ENCODE measurements around the gene CLK4. TPM values are rescaled to one million over a fixed set of nuclear protein-coding genes. Genes with fewer than 3 reads are reported as not detected.
"Not testable (repeated sequence)": the region's sequence is repeated elsewhere in the genome, so short reads cannot be mapped to it uniquely, and the experiment has no call there.

CLK4 gene
- total RNA-seq, 1 experiment from 2014 or later, result 10.0 TPM

DNA sequence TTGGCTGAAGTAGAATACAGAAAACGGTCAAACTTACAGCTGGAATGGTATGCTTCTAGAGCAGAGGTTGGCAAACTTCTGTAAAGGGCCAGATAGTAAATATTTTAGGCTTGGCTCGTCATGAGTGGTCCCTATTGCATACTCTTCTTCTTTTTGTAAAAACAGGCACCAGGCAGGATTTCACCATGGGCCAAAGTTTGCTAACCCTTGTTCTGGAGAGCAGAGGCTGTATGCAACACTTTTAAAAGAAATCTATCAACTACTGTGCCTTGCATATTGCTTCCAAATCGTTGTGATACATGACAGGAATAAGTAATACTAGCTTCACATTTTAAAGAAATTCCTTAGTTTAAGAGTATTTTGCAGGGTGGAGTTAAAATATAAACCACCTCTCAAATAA, 21.1 kb downstream of the CLK4 start:
- H3K9me3 ChIP-seq, result no peaks in the 10 kb centered on the region
- no peak for DNase-seq
- no peaks in the 10 kb centered on the region for H3K27me3 ChIP-seq
- H3K36me3 ChIP-seq, result peaks cover 94% of the 10 kb centered on the region
- no peak overlapping the region for H3K4me3 ChIP-seq

DNA sequence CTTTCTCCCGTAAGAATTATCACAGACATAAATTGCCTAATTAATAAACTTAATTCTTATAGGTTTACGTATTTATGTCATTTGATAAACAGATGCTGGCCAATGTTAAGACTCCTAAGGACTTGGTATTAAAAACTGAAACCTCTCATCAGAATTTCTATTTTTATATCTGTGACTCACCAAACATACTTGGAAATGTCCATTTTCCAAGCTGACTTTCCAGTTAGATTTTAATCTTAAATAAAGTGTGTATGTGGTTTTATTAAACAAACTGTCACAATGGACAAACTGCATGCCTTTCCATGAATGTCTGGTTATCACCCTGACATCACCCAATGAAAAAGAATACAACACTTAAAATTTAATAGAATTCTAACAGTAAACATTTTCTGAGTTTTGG, 24.1 kb downstream of the CLK4 start:
- Histone ChIP-seq H3K27me3 (no peaks in the 10 kb centered on the region), H3K4me3 (no peak overlapping the region), H3K9me3 (peaks cover 5% of the 10 kb centered on the region), H3K36me3 (peaks cover 93% of the 10 kb centered on the region)
- DNase-seq, result no peak

DNA sequence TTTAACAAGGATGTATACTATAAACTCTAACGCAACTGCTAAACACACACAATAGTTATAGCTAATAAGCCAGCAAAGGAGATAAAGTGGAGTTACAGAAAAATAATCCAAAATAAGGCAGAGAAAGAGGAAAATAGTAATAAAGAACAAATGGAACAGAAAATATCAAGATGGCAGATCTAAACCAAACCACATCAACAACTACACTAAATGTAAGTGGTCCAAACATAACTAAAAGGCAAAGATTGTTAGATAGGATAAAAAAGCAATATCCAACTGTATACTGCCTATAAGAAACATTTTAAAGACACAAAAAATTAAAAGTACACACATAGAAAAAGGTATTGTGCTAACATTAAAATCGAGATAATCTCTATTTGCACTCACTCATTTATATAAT, 31.1 kb downstream of the CLK4 start:
- Histone ChIP-seq H3K27me3 (no peaks in the 10 kb centered on the region), H3K36me3 (peaks cover 60% of the 10 kb centered on the region), H3K4me3 (no peak overlapping the region), H3K9me3 (peaks cover 30% of the 10 kb centered on the region)
- no peak for DNase-seq

DNA sequence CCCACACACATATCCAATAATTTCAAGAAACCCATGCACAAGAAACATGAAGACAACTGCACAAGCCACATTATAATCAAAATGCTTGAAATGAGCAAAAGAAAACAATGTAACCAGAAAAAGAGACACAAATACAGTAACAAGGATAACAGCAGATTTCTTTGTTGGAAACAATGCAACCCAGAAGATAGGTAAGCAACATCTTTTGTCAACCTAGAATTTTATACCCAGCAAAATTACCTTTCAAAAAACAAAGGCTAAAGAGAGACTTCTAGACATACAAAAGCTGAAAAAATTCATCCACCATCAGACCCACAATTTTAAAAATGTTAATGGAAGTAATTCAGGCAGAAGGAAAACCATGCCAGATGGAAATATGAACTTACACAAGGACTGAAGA, 31.7 kb downstream of the CLK4 start:
- H3K36me3 ChIP-seq, result peaks cover 54% of the 10 kb centered on the region
- no peak overlapping the region for H3K4me3 ChIP-seq
- peaks cover 30% of the 10 kb centered on the region for H3K9me3 ChIP-seq
- DNase-seq, result no peak
- no peaks in the 10 kb centered on the region for H3K27me3 ChIP-seq

DNA sequence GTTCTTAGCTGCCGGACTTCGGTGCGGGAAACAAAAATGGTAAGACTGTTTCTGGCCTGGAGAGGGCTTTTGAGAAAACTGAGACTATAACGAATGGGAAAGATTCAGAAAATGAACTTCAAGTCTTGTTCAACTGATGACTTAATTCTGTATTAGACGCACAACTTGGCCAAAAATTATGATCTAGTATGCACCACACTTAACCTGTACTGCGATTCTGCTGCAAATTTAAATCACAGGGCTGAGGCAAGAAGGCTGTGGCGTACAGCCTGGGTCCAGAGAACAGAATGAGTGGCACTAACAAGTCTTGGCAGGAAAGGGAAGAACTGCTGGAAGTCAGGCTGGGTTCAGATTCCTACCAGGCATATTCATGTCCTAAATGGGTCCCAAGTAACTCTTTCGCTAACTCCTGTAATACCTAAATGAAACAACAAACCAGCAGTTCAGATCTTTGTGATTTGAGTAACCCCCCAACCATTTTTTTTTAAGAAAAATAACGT, 35.9 kb downstream of the CLK4 start:
- peak overlapping the region; percentile 76 for H3K4me3 ChIP-seq
- peaks cover 18% of the 10 kb centered on the region for H3K9me3 ChIP-seq
- no peaks in the 10 kb centered on the region for H3K27me3 ChIP-seq
- peak; percentile 75 for DNase-seq
- peaks cover 46% of the 10 kb centered on the region for H3K36me3 ChIP-seq

DNA sequence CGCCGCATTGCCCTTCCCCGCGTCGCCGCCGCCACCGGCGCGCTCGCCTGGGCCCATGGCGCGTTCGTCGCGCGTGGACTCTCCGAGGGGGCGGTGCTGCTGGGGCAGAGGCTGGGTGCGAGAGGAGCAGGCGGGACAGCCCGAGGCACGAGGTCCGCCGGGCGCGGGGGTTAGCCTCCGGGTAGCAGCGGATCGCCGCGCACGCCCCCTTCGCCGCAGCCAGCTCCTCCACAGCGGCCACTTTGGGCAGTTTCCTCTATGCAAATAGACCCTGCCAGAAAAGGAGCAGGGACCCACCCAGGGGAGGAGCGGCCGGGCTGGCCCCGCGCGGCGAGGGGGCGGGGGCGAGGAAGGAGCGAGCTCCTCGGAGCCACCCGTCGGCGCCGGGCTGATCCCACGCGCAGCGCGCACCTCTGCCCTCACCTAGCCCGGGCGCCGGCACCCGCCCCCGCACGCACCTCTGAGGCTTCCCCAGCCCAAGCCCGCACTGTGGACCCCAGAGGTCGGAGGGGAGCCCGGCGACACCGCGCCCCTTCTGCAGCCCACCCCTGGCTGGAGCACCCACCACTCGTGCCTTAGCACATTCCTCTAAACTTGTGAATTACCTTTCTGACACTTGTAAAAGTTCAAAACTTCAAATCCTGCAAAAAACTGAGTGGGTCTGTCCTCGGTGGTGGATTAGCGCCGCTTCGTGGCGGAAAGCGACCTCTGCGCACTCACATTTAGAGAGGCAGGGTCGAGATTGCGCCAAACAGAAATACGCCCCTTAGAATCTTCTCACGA, 36.5 kb downstream of the CLK4 start, which contains the start of gene COL23A1:
COL23A1 (minus strand) TSS at position 253 of the 783 bp plus-strand sequence.
- H3K36me3 ChIP-seq, result peaks cover 43% of the 10 kb centered on the region
- peak within 1 kb of the TSS; percentile 76 for H3K4me3 ChIP-seq
- peak; percentile 94 for DNase-seq
- no peaks in the 10 kb centered on the region for H3K27me3 ChIP-seq
- H3K9me3 ChIP-seq, result peaks cover 12% of the 10 kb centered on the region

DNA sequence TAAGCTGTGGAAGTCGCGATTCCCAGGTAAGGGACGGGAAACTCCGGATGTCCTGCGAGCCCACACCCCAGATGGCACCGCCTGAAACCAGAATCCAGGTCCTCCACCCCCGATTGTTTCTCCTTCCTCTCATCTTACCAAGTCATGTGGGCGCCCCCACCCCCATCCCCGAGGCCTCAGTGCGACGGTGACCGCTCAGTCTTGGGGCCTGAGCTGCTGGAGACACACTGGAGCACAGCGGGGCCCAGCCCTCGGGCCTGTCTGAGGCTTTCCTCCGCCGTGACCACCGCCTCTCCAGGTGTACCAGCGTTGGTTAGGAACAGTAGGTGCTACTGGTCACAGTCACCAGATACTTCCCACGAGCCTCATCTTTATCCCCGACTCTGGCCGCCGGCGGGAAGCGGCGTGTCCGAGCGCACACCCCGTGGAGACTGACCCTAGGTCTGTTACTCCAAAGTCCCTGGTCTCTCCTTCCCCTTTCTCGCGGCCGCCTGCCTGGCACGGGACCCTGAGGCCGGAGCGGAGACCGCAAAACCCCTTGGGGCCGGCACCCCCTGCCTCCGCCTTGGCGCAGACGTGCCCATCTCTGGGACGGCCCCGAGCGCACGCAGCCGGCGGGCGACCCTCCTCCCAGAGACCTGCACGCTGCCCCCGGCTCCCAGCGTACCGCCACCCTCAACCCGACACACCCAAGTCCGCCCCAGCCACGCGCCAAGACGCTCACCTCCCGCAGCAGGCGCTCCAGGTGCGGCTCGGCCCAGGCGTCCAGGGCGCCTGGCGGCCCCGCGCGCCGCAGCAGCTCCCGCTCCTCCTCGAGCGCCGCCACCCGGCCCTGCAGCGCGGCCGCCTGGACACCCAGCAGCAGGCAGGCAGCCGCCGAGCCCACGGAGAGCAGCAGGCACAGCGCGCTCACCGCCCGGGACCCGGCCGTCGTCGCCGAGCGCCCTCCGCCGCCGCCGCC, 37.4 kb downstream of the CLK4 start:
- DNase-seq, result peak; percentile 68
- H3K4me3 ChIP-seq, result peak overlapping the region; percentile 76
- peaks cover 4% of the 10 kb centered on the region for H3K9me3 ChIP-seq
- H3K36me3 ChIP-seq, result peaks cover 42% of the 10 kb centered on the region
- H3K27me3 ChIP-seq, result no peaks in the 10 kb centered on the region

DNA sequence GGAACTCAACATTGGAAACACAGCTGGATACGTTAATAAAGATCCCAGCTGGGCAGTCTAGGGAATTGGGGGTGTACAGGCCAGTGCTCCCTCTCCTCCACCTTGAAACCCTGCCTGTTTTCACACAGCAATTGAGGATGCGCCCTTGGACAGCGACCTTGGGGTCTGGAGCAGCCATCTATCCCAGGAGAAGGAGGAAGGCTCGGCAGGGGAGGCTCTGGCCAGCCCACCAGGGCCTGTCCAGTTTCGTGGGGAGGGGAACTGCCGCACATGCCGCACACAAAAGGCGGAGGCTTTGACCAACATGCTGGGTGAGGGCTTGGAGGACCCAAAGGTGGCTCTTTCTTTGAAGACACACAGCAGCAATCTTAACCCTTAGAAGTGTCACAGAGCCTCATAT, 38.1 kb downstream of the CLK4 start:
- DNase-seq, result peak; percentile 26

DNA sequence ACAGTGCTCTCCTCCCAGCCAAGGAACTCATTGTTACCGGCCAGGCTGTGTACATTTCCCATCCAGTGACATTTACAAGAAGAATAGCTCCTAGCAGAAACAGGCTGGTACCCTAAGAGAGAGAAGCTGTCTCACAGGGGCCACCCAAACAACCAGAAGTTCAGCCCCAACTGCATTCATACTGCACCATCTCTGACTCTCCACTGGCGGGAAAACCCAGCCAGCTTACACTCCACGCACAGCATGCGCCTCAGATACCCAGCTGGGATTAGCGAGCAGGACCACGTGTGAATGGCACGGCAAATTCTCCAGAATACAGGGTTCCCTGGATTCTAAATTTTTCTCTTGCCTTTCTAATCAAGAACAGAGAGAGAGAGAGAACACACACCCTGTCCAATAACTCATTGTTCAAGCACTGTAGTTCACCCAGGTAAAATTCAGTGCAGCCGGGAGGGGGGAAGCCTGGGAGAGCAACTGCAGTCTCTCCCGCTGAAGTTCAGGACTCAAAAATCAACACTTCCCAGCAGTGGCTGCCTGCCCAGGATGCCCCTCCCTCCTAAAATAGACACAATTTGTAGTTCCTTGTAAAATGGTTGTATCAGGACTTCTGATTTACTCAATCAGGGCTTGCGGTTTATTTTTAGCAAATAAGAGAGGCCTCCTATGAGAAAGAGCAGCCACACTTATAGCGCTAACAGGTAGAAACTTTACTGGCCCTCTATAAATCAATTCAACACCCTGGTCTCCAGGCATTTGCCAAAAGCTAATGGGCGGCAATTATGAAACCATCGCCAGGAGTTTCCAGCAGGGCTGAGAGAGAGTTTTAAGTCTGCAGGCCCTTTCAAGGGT, 38.9 kb downstream of the CLK4 start:
- H3K9me3 ChIP-seq, result no peaks in the 10 kb centered on the region
- peaks cover 54% of the 10 kb centered on the region for H3K36me3 ChIP-seq
- H3K27me3 ChIP-seq, result no peaks in the 10 kb centered on the region
- H3K4me3 ChIP-seq, result peak overlapping the region; percentile 76
- peak; percentile 70 for DNase-seq

More for the DNA sequence above, 38.1 kb downstream of the CLK4 start:
- peak overlapping the region; percentile 76 for H3K4me3 ChIP-seq
- H3K27me3 ChIP-seq, result no peaks in the 10 kb centered on the region
- H3K36me3 ChIP-seq, result peaks cover 47% of the 10 kb centered on the region
- no peaks in the 10 kb centered on the region for H3K9me3 ChIP-seq

DNA sequence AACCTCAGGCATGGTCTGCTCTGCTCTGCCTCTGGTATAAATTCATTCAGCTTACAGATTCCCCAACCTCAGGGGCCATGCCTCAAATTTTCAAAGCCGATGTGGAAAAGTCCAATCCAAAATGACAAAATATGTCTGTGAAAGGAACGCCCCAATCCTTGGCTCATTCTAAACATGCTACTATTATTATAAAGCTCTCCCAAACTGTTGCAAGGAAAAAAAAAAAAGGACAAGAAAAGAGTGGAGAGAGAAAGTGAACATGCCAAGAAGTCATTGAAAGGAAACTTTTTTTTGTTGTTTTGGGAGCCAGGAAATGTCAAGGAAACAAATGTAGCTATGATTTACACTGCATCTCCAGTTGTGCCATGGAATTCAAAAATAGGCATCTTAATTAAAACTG, 40.5 kb downstream of the CLK4 start:
- Histone ChIP-seq H3K9me3 (no peaks in the 10 kb centered on the region), H3K4me3 (no peak overlapping the region; the same call in 1 of the 2 replicates), H3K27me3 (no peaks in the 10 kb centered on the region), H3K36me3 (peaks cover 64% of the 10 kb centered on the region)
- DNase-seq, result no peak

DNA sequence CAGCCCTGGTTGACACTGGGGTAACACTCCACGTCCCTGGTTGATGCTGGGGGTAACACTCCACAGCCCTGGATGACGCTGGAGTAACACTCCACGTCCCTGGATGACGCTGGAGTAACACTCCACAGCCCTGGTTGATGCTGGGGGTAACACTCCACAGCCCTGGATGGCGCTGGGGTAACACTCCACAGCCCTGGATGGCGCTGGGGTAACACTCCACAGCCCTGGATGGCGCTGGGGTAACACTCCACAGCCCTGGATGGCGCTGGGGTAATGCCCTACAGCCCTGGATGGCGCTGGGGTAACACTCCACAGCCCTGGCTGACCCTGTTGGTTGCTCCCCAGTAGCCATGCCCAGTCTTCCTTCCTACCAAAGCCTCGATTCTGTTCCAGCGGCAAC, 41.4 kb downstream of the CLK4 start:
- H3K27me3 ChIP-seq, DNase-seq, H3K4me3 ChIP-seq, H3K9me3 ChIP-seq: not testable (repeated sequence)
- H3K36me3 ChIP-seq, result peaks cover 72% of the 10 kb centered on the region

DNA sequence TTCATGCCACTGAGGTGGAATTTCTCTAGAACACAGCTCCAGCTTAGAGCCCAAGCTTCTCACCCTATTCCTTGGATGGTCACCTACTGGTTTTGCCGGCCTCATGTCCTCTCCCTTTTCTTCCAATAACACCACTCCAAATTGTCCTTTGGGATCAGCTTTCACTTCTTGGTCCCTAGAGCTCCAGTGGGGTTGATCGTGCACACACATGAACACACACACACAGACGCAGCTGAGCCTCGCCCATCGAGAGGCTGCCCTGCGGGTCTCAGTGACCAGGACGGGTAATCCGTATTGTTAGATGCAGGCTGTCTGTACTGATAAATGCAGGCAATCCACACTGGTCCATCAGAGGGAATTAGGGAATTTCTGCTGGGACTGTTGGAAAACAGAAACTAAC, 43.6 kb downstream of the CLK4 start:
- no peak overlapping the region for H3K4me3 ChIP-seq
- H3K36me3 ChIP-seq, result peaks cover 77% of the 10 kb centered on the region
- no peaks in the 10 kb centered on the region for H3K9me3 ChIP-seq
- no peak for DNase-seq
- no peaks in the 10 kb centered on the region for H3K27me3 ChIP-seq

DNA sequence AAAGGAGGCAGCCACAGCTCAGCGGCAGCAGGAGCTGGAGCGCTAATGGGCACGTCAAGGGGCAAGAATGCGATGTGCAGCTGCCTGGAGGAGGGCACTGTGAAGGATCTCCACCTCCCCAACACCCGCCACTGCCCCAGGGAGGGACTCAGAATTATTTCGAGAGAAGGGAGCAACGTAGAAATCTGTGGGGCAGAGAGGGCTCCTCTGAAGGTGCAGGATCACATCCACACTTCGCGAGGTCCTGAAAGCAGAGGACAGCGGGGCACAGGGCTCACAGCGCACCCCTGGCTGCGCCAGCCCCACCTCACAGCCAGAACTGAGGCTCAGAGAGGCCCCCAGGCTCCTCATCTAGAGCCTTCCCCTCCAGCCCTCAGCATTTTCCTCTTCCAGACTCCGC, 44.6 kb downstream of the CLK4 start:
- no peaks in the 10 kb centered on the region for H3K9me3 ChIP-seq
- no peak overlapping the region for H3K4me3 ChIP-seq
- no peaks in the 10 kb centered on the region for H3K27me3 ChIP-seq
- no peak for DNase-seq
- peaks cover 84% of the 10 kb centered on the region for H3K36me3 ChIP-seq

DNA sequence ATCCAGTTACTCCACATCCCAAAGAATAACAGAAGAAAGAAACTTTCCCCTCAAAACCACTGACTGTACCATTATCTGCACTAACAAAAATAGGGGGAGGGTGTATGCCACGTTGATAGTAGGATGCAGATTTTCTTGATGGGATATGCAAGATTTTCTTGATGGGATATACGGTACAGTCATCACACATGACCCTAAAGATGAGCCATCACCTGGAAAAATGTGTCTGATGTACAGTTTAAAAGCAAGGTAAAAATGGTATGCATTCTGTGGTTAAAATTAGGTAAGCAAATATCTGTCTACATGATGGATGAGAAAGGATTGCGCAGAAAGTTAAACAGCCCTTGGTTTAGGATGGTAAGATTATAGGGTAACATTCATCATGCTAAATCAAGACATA, 45.2 kb downstream of the CLK4 start:
- peaks cover 79% of the 10 kb centered on the region for H3K36me3 ChIP-seq
- H3K4me3 ChIP-seq, result no peak overlapping the region
- H3K27me3 ChIP-seq, result no peaks in the 10 kb centered on the region
- H3K9me3 ChIP-seq, result no peaks in the 10 kb centered on the region
- DNase-seq, result no peak

DNA sequence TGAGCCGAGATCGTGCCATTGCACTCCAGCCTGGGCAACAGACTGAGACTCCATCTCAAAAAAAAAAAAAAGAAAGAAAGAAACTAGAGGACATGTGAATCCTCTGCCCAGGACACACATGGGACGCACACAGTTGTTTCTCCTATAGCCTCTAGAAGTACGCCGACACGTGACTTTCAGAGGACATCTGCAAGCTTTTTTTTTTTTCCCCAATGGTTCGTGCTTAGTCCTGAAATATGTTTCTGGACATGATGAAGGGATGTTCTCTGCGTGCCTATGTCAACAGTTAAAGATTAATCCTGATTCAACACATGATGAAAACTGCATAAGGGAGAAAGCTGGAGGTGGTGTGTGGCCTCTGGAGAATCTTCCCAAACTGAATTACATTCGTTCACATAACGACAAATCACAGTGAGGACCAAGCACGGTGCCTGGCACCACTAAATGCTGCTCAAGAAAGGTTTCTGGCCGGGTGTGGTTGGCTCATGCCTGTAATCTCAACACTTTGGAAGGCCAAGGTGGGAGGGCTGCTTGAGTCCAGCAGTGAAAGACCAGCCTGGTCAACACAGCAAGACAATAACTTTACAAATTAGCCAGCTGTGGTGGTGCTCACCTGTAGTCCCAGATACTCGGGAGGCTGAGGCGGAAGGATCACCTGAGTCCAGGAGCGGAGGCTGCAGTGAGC, 46.4 kb downstream of the CLK4 start:
- no peak overlapping the region for H3K4me3 ChIP-seq
- no peak for DNase-seq
- H3K9me3 ChIP-seq, result no peaks in the 10 kb centered on the region
- no peaks in the 10 kb centered on the region for H3K27me3 ChIP-seq
- H3K36me3 ChIP-seq, result peaks cover 79% of the 10 kb centered on the region

DNA sequence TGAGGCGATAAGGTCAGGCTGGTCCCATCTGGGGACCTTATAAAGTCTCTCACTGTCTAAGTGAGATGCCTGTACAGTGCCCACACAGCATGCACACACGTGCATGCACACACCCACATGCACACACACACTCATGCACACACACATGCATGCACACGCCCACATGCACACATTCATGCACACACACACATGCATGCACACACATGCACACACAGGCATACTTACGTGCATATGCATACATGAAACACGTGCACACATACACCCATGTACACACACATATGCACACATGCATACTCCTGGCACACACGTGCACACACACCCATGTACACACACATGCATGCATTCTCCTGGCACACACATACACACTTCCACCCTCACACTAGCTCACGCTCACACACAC, 48.9 kb downstream of the CLK4 start:
- DNase-seq, result no peak
- H3K9me3 ChIP-seq, result no peaks in the 10 kb centered on the region
- H3K36me3 ChIP-seq, result peaks cover 79% of the 10 kb centered on the region

More for the DNA sequence above, 48.9 kb downstream of the CLK4 start:
- Histone ChIP-seq H3K27me3 (no peaks in the 10 kb centered on the region), H3K4me3 (no peak overlapping the region)

All from MG63 (cell line).